NCI-H345 treated with DMSO at 0.1 percent for 48 hours (cell line): ENCODE data around the gene GPC2.
A peak's percentile ranks its signal among the peaks of the same experiment; 100 is the strongest.
"Not testable (repeated sequence)": the region's sequence is repeated elsewhere in the genome, so short reads cannot be mapped to it uniquely, and the experiment has no call there.

Experiments
- DNase-seq: peaks from one replicate; lab custom pipeline; 2025; ENCODE audit not compliant: unreplicated experiment; lab: John Stamatoyannopoulos, UW

GPC2 gene, protein sequence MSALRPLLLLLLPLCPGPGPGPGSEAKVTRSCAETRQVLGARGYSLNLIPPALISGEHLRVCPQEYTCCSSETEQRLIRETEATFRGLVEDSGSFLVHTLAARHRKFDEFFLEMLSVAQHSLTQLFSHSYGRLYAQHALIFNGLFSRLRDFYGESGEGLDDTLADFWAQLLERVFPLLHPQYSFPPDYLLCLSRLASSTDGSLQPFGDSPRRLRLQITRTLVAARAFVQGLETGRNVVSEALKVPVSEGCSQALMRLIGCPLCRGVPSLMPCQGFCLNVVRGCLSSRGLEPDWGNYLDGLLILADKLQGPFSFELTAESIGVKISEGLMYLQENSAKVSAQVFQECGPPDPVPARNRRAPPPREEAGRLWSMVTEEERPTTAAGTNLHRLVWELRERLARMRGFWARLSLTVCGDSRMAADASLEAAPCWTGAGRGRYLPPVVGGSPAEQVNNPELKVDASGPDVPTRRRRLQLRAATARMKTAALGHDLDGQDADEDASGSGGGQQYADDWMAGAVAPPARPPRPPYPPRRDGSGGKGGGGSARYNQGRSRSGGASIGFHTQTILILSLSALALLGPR

GRCh38 chr7:100177045-100178001, at the start of gene GPC2, which contains the start of gene STAG3:
GPC2 (minus strand) TSS chr7:100177381; CDS start chr7:100177199, 182 bp downstream.
STAG3 (plus strand) TSS chr7:100177918; CDS start chr7:100180557, 2,639 bp downstream.
- peak; percentile 94 for DNase-seq

DNA sequence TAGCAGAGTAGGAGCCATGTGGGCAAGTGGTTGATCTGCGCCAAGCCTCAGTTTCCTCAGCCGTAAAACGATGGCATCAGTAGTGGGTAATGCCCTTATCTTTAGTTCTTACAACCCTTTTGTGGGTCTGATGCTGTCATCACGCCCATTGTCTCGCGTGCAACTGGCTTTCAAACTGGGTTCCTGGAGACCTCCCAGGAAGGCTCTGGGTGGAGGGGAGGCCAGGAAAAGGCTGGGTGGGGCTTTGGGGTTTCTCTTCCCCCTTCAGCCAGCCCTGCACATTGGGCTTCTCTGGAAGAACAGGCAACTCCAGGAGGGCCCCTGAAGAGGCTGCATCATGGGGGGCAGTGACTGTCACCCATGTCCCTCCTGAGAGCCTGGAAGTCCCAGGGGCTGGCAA, 47.7 kb upstream of the GPC2 start:
- not testable (repeated sequence) for DNase-seq

DNA sequence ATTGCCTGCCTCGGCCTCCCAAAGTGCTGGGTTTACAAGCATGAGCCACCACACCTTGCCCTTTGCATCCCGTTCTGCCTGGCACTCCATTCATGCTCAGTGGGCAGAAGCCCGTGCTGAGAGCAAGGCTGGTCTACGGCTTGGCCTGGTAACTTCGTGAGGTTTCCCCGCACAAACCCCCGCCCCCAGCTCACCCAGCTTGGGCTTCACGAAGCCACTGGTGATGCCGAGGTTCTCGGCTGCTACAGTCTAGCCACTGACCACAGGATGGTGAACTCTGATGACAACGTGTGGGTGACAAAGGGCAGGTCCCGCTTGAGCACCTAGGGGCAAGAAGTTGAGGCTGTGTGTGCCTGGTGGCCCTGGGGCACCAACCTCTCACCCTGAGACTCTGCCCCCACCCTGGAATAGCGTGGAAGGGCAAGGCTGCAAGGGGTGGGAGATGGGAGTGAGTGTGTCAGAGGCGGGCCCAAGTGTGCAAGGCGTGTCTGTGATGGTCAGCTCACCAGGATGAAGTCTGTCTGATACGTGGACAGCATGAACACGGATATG, 46.3 kb upstream of the GPC2 start:
- DNase-seq, result not testable (repeated sequence)

DNA sequence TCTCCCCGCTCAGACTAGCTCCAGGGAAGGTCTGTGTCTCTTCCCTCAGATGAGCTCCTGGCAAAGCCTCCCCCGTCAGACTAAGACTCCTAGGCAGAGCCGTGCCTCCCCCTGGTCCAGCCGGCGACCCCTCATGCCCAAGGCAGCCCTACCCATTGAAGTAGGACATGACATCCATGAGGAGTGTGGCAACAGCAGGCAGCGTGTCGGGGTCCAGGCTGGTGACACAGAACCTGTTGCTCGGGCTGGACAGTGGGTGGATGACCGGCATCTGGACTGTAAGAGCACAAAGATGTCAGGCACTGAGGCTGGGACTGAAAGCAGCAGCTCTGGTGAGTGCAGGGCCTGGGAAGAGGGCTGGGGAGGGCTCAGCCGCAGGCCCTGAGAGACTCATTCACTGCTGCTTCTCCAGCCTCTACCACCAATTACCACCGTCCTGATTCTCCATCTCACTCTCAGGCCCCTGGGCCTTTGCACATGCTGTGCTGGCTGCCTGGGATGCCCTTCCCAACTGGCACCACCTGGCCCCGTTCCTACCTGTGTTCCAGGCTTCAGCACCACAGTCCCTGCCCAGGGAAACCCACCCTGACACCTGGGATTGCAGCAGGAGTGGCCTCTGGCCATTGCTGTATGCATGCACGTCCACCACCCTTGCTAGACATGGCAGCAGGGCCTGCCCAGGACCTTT, 45.4 kb upstream of the GPC2 start:
- DNase-seq, result no peak

DNA sequence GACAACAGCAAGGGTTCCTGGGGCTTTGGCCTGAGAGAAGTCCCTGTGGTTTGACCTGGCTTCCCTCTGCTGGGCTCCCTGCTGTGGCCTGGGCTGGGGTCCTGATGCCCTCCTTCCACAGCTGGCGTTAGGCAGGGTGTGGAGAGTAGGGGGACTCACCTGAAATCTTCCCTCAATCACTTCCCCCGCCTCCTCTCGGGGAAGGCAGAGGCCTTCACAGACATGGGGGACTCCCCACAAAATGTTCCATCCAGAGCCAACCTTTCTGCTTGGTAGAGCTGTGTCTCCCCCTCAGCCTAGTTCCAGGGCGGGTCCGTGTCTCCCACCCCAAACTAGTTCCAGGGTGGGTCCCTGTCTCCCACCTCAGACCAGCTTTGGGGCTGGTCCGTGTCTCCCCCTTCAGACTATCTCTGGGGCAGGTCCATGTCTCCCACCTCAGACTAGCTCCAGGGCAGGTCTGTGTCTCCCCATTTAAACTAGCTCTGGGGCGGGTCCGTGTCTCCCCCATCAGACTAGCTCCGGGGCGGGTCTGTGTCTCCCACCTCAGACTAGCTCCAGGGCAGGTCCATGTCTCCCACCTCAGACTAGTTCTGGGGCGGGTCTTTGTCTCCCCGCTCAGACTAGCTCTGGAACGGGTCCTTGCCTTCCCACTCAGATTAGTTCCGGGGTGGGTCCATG, 44.7 kb upstream of the GPC2 start:
- no peak for DNase-seq

DNA sequence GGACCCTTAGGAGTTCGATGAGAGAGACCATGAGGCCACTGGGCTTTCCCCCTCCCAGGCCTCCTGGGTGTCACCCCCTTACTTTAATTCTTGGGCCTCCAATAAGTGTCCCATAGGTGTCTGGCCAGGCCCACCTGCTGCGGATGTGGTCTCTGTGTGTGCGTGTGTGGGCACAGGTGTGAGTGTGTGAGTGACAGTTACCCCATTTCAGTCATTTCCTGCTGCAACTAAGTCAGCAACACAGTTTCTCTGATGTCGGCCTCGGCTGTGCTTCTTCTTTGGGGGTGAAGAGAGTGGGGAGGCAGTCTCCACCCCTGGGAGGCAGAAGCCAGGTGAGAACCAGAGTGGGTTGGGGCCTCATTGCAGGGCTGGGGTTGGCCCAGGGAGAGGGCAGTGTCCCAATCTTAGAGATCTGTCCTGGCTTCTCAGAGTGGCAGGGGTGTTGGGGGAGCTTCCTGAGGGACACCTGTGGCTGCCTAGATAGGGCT, 44.1 kb upstream of the GPC2 start:
- no peak for DNase-seq

DNA sequence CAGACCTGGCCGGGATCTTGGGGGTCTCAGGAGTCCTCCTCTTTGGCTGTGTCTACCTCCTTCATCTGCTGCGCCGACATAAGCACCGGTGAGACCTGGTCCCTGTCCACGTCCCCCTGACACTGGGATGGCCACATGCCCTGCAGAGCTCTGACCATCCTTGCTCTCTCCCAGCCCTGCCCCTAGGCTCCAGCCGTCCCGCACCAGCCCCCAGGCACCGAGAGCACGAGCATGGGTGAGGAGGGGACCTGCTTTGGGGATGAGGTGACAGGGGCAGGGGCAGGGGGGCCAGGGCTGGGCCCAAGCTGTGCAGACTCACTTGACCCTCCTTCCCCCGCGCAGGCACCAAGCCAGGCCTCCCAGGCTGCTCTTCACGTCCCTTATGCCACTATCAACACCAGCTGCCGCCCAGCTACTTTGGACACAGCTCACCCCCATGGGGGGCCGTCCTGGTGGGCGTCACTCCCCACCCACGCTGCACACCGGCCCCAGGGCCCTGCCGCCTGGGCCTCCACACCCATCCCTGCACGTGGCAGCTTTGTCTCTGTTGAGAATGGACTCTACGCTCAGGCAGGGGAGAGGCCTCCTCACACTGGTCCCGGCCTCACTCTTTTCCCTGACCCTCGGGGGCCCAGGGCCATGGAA, 43.5 kb upstream of the GPC2 start:
- DNase-seq, result no peak

DNA sequence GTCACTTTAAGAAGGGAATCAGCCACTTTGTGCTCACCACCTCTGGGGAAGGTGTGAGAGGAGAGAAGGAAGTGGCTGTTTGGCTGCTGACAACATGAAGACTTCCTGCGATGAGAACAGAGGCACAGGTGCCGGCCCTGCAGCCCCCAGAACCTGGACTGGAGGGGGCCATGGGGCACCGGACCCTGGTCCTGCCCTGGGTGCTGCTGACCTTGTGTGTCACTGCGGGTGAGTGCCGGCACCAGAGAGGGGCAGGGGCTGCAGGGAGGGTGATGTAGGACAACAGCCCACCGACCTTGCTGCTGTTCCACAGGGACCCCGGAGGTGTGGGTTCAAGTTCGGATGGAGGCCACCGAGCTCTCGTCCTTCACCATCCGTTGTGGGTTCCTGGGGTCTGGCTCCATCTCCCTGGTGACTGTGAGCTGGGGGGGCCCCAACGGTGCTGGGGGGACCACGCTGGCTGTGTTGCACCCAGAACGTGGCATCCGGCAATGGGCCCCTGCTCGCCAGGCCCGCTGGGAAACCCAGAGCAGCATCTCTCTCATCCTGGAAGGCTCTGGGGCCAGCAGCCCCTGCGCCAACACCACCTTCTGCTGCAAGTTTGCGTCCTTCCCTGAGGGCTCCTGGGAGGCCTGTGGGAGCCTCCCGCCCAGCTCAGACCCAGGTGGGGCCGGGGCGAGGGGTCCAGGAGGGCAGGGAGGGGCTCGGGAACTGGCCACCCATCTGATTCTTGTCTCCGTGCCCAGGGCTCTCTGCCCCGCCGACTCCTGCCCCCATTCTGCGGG, 42.8 kb upstream of the GPC2 start, which contains the start of gene PVRIG:
TSS of gene PVRIG (plus strand) at position 149 of the 785 bp plus-strand sequence. CDS start at position 171, 22 bp downstream.
- not testable (repeated sequence) for DNase-seq

DNA sequence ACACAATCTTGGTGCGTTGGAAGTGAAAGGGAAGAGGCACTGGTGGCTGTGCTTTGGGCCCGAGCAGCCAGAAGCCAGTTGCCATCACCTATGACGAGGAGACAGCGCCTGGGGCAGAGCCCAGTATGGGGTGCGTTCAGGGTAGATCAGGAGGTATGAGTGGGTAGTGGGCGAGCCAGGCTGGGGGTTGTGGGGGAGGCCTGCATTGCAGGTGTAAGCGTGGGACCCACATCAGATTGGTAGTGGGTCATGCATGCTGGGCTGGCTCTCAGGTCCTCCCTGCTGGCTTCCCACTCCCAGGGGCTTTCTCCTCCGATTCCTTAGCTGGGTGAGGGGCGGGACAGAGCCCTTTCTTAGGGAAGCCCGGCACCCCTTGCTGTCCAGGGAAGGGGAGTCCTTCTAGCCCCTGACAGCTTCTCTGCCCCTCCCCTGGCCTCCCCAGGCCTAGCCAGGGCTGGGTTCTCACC, 42.1 kb upstream of the GPC2 start:
- DNase-seq, result no peak

DNA sequence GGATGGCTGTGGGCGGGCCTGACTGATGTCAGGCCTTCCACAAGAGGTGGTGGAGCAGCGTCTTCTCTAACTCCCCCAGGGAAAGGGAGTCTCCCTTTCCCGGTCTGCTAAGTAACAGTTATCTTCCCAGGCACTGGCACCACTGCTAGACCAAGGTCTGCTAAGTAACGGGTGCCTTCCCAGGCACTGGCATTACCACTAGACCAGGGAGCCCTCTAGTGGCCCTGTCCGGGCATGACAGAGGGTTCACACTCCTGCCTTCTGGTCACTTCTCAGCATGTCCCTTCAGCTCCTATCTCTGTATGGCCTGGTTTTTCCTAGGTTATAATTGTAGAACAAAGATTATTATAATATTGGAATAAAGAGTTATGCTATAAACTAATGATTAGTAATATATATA, 40.8 kb upstream of the GPC2 start:
- not testable (repeated sequence) for DNase-seq

DNA sequence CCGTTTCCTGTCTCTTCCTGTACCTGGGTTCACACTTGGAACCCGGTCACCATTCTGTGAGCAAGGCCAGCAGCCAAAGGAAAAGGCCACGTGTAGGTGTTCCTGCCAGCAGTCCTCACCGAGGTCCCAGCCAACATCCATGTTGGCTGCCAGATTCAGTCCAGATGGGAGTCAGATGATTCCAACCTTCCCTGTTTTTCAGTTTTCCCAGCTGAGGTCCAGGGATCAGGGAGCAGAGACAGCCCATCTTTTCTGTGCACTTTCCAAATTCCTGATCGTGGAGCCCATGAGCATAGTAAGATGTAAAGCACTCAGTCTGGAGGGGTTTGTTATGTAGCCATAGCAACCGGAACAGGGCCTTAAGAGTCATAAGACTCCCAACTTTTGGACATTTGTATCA, 38.7 kb upstream of the GPC2 start:
- no peak for DNase-seq

DNA sequence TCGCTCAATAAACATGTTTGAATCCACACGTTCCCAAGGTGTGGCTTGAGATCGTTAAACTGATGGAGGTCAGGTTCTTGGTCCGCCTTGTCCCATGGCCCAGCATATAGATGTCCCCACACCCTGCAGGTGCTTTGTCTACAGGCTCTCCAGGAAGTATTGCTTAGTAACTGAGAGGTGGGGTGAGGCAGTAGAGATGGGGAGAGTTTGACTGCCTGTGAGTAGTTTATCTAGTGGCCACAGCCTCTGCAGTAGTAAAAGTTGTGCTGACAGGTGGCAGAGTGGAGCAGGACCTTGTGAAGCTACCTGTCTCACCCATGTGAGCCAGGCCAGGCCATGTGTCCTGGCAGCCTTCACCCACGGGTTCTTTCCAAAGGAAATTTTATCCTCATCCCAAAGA, 37.2 kb upstream of the GPC2 start:
- DNase-seq, result not testable (repeated sequence)

- no peak for DNase-seq
Observed at GRCh38 chr7:100213672-100214071, 36.5 kb upstream of the GPC2 start.

DNA sequence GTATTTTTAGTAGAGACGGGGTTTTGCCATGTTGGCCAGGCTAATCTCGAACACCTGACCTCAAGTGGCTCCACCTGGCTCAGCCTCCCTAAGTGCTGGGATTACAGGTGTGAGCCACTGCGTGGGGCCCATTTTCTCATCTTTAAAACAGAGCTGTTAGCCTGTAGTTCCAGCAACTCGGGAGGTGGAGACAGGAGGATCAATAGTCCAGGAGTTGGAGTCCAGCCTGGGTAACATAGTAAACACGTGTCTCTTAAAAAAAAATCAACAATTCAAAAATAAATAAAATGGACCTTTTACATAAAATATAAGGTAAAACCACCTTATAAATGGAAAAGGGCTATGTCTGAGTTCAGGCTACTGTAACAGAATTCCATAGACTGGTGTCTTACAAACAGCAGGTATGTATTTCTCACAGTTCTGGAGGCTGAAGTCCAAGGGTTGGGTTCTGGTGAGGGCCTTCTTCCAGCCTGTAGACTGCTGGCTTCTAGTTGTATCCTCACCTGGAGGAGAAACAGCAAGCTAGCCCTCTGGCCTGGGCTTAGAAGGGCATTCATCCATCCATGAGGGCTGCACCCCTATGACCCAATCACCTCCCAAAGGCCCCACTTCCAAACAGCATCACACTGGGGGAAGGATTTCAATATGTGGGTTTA, 35.6 kb upstream of the GPC2 start:
- DNase-seq, result no peak

GRCh38 chr7:100211342-100211780, 34.2 kb upstream of the GPC2 start:
- no peak for DNase-seq

GRCh38 chr7:100210805-100211204, 33.6 kb upstream of the GPC2 start:
- DNase-seq, result no peak

DNA sequence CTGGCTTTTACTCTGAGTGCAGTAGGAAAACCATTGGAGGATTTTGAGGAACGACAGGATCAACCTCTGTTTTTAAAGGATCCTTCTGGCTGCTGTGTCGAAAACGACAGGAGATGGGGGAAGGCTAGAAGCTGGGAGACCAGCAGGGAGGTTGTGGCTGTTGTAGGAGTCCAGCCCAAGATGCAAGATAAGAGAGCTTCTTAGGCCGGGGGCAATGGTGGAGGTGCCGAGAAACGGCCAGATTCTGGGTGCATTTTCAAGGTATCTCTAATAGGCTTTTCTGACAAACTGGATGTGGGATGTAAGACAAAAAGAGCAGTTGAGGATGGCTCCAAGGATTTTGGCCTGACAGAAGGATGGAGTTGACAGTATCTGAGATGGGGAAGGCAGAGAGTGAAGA, 32.3 kb upstream of the GPC2 start:
- no peak for DNase-seq
